DOHH2 (cell line): ENCODE data around the gene MUC5AC.

Experiments
- CTCF ChIP-seq: fragments of 200-600 bp; sonication (generic); IDR thresholded peaks from one replicate; pipeline ENCODE4 v1.5.1; 2014; ENCODE audit warnings: antibody characterized with exemption, mild to moderate bottlenecking, low read depth, low read length; ENCODE audit not compliant: poor library complexity, severe bottlenecking
- EZH2phosphoT487 ChIP-seq: fragments of 200-600 bp; sonication (generic); IDR thresholded peaks from 2 replicates; pipeline ENCODE4 v1.6.1; 2017; ENCODE audit warnings: borderline replicate concordance, mild to moderate bottlenecking, antibody characterized with exemption, low read length, moderate library complexity, mixed read lengths

- TF ChIP-seq CTCF (no peak), EZH2phosphoT487 (no peak)
These were observed 65.8 kb downstream of the MUC5AC start for GRCh38 chr11:1223346-1224110.
